K562 (cell line): Measurements from ENCODE around the gene HDAC3. TPM values are rescaled to one million over a fixed set of nuclear protein-coding genes. Genes with fewer than 3 reads are reported as not detected.

Experiments
- ATAC-seq: fragments of 200-7000 bp; cut with Tn5 transposase; 3 replicates; pipeline ENCODE4 v1.9.1; 2020; ENCODE audit warnings: moderate library complexity
- BruUV-seq: library from RNA; stranded (reverse); fragments of 400-500 nt; replicated peaks from 2 replicates; lab custom pipeline; 2021; lab: Mats Ljungman, UMichigan
- CTCF ChIA-PET: fragments of 300-600 bp; formaldehyde crosslinking; extraction: SDS; loops from one replicate; lab custom pipeline; 2021; ENCODE audit warnings: low intra/inter-chr PET ratio; lab: Yijun Ruan, JAX
- POLR2A ChIA-PET: fragments of 300-600, 350-650 bp; sonication (Branson Sonifier 250); formaldehyde crosslinking; extraction: SDS; loops from one replicate; lab custom pipeline; 2021; ENCODE audit warnings: antibody characterized with exemption, inconsistent platforms; lab: Yijun Ruan, JAX
- DNase-seq, 4 experiments: peaks; one replicate each; pipeline versions ENCODE4 v3.0.0 to v3.0.0-alpha.2; 2011 to 2018; ENCODE audit warnings: low spot score in 3 of 4, mixed read lengths in 3 of 4; ENCODE audit errors: extremely low read depth in 1 of 4
- FAIRE-seq: peaks from 2 replicates; lab custom pipeline; 2011; peaks lifted over from hg19 to GRCh38; lab: Jason Lieb, UNC
- H2AFZ ChIP-seq: 2 replicates; pipeline ENCODE4 v1.6.0; 2011; ENCODE audit warnings: low read depth, low read length, control low read depth, inconsistent platforms
- H3K27ac ChIP-seq: fragments of 200-600 bp; 3 replicates; pipeline ENCODE4 v1.8.0; 2011; ENCODE audit warnings: low read depth, mild to moderate bottlenecking, control low read depth, inconsistent platforms, low read length, moderate library complexity, mixed read lengths; ENCODE audit errors: extremely low read depth
- H3K27me3 ChIP-seq, 2 experiments: fragments of 300-600 bp in 1 of 2; 2 replicates in 1 of 2; 3 replicates in 1 of 2; pipeline versions ENCODE4 v1.6.0 to v1.8.0; 2011; ENCODE audit warnings: inconsistent platforms in 2 of 2, low read length in 2 of 2, mild to moderate bottlenecking in 1 of 2, mixed read lengths in 1 of 2, moderate library complexity in 1 of 2; ENCODE audit not compliant: control insufficient read depth in 2 of 2, insufficient read depth in 2 of 2
- H3K36me3 ChIP-seq: fragments of 300-600 bp; 3 replicates; pipeline ENCODE4 v1.8.0; 2011; ENCODE audit warnings: mild to moderate bottlenecking, low read length, inconsistent platforms; ENCODE audit not compliant: control insufficient read depth, insufficient read depth
- H3K4me1 ChIP-seq, 2 experiments: fragments of 200-600 bp in 1 of 2; replicated peaks in 1 of 2; 2 replicates in 1 of 2; 3 replicates in 1 of 2; pipeline versions ENCODE4 v1.5.1 to v1.8.0; 2011; ENCODE audit warnings: inconsistent platforms in 2 of 2, low read length in 2 of 2, mild to moderate bottlenecking in 1 of 2, mixed read lengths in 1 of 2, moderate library complexity in 1 of 2; ENCODE audit not compliant: control insufficient read depth in 2 of 2, insufficient read depth in 2 of 2
- H3K4me2 ChIP-seq: 2 replicates; pipeline ENCODE4 v1.6.1; 2011; ENCODE audit warnings: low read length, control low read depth, inconsistent platforms, mixed read lengths; ENCODE audit not compliant: insufficient read depth
- H3K4me3 ChIP-seq: fragments of 200-600 bp; sonication (generic), shearing (Covaris generic); 2 replicates; pipeline ENCODE4 v1.5.1; 2016; ENCODE audit warnings: control low read depth, inconsistent platforms
- H3K79me2 ChIP-seq: fragments of 200-600 bp; 3 replicates; pipeline ENCODE4 v1.8.0; 2011; ENCODE audit warnings: low read length, inconsistent platforms; ENCODE audit not compliant: control insufficient read depth, insufficient read depth
- H3K9ac ChIP-seq, 2 experiments: 2 replicates each; pipeline versions ENCODE4 v1.6.0 to v1.6.1; 2011; ENCODE audit warnings: low read depth in 2 of 2, low read length in 2 of 2, control low read depth in 1 of 2, inconsistent platforms in 1 of 2, mild to moderate bottlenecking in 1 of 2, mixed read lengths in 1 of 2; ENCODE audit not compliant: insufficient read depth in 1 of 2
- H3K9me1 ChIP-seq: one replicate; pipeline ENCODE4 v1.6.0; 2011; ENCODE audit warnings: inconsistent platforms, mild to moderate bottlenecking, low read length, moderate library complexity; ENCODE audit not compliant: control insufficient read depth, insufficient read depth
- H3K9me3 ChIP-seq: replicated peaks from 2 replicates; pipeline ENCODE4 v1.5.1; 2011; ENCODE audit warnings: low read depth, low read length, inconsistent platforms; ENCODE audit not compliant: control insufficient read depth, insufficient read depth
- H4K20me1 ChIP-seq: replicated peaks from 2 replicates; pipeline ENCODE4 v1.6.1; 2011; ENCODE audit warnings: low read length, inconsistent platforms, mixed read lengths; ENCODE audit not compliant: control insufficient read depth, insufficient read depth
- CCNT2 ChIP-seq: IDR thresholded peaks from 2 replicates; pipeline ENCODE4 v1.6.1; 2011; ENCODE audit warnings: borderline replicate concordance, low read depth, mild to moderate bottlenecking, moderate library complexity, mixed read lengths, low read length; ENCODE audit not compliant: insufficient read length; ENCODE audit errors: extremely low read depth
- CHD4 ChIP-seq: fragments of 200-600 bp; sonication (generic); IDR thresholded peaks from 3 replicates; pipeline ENCODE4 v1.6.1; 2012; ENCODE audit warnings: low read depth, mild to moderate bottlenecking, mixed read lengths, low read length, inconsistent platforms; ENCODE audit not compliant: insufficient read depth, insufficient replicate concordance, poor library complexity, severe bottlenecking
- CREB1 ChIP-seq, 2 experiments: sonication (generic) in 1 of 2; formaldehyde crosslinking in 1 of 2; IDR thresholded peaks; 2 replicates each; pipeline versions ENCODE4 v1.6.1 to v1.8.0; 2012 to 2022; ENCODE audit warnings: inconsistent platforms in 1 of 2, mild to moderate bottlenecking in 1 of 2, missing genetic modification reagents in 1 of 2, moderate library complexity in 1 of 2
- KDM4B ChIP-seq, 2 experiments: fragments of 450-650 bp in 1 of 2; sonication (generic) in 1 of 2; IDR thresholded peaks; 2 replicates each; pipeline ENCODE4 v1.6.1; 2016 to 2017; ENCODE audit warnings: borderline replicate concordance in 2 of 2, antibody characterized with exemption in 1 of 2, low read depth in 1 of 2, mild to moderate bottlenecking in 1 of 2
- PHB ChIP-seq: fragments of 250-450 bp; sonication (Bioruptor Pico); IDR thresholded peaks from 2 replicates; pipeline ENCODE4 v1.5.0; 2021
- RCOR1 ChIP-seq, 2 experiments: IDR thresholded peaks; 2 replicates each; pipeline ENCODE4 v1.6.1; 2012; ENCODE audit warnings: low read depth in 2 of 2, low read length in 2 of 2, borderline replicate concordance in 1 of 2, improper control_type of control experiment in 1 of 2
- TAF9B ChIP-seq: fragments of 450-650 bp; IDR thresholded peaks from 2 replicates; pipeline ENCODE4 v1.6.1; 2018; ENCODE audit warnings: mild to moderate bottlenecking; ENCODE audit not compliant: partially characterized antibody
- ZBED1 ChIP-seq: IDR thresholded peaks from 2 replicates; pipeline ENCODE4 v1.6.1; 2014
- ZNF121 ChIP-seq: sonication (generic); formaldehyde crosslinking; conservative IDR thresholded peaks from 2 replicates; pipeline ENCODE4 v1.8.0; 2022; ENCODE audit warnings: missing genetic modification reagents
- ZNF407 ChIP-seq: fragments of 450-650 bp; IDR thresholded peaks from 2 replicates; pipeline ENCODE4 v1.6.1; 2016; ENCODE audit warnings: low read depth
- ZNF41 ChIP-seq: fragments of 250-450 bp; sonication (Bioruptor Pico); conservative IDR thresholded peaks from 2 replicates; pipeline ENCODE4 v1.4.0; 2020; ENCODE audit warnings: mild to moderate bottlenecking
- ZNF696 ChIP-seq: fragments of 250-450 bp; sonication (Bioruptor Pico); conservative IDR thresholded peaks from 2 replicates; pipeline ENCODE4 v1.4.0; 2020; ENCODE audit warnings: mild to moderate bottlenecking, moderate library complexity
- ZNF75A ChIP-seq: fragments of 450-650 bp; formaldehyde crosslinking; IDR thresholded peaks from 2 replicates; pipeline ENCODE4 v1.4.0; 2020; ENCODE audit warnings: mild to moderate bottlenecking
- ZNF76 ChIP-seq: fragments of 250-450 bp; sonication (Bioruptor Pico); IDR thresholded peaks from 2 replicates; pipeline ENCODE4 v1.4.0; 2020; ENCODE audit warnings: mild to moderate bottlenecking, moderate library complexity, borderline replicate concordance
- WGBS: fragments of 100-300 bp; shearing (Covaris generic); methylation state at CpG from one replicate; pipeline ENCODE4 v1.1.6; 2016; ENCODE audit warnings: low coverage, mixed read lengths; ENCODE audit not compliant: insufficient coverage; ENCODE audit errors: missing lambda C conversion rate; 5-methylcytosine and 5-hydroxymethylcytosine counted together
- in situ Hi-C: fragments of 300-500 bp; cut with MboI; formaldehyde crosslinking; loops from 4 replicates; pipeline ENCODE4 v1.15.0; 2018; ENCODE audit warnings: inconsistent platforms, mixed read lengths
- intact Hi-C: fragments of 100-400 bp; cut with micrococcal nuclease; formaldehyde crosslinking; loops from 2 replicates; pipeline ENCODE4 v1.14.2; 2022
- polyA plus RNA-seq, 8 experiments: library from polyadenylated mRNA; depleted of rRNA in 4 of 8; stranded (reverse) in 5 of 8; unstranded in 3 of 8; fragments of >200 nt; fragmentation: Nextera tagmentation in 2 of 8; fragmentation: Illumina TruSeq in 1 of 8; extraction: Ambion mirVana in 2 of 8; extraction: Trizol in 1 of 8; gene quantifications; 2 replicates each; pipeline versions ENCODE4 v1.2.1 to v1.2.3, GENCODE V29; 2011 to 2014; ENCODE audit warnings: inconsistent platforms in 1 of 8, missing spikeins in 1 of 8
- total RNA-seq, 7 experiments: library from RNA; depleted of rRNA in 6 of 7; stranded (reverse); fragments of >200 nt in 6 of 7; fragmentation: Illumina TruSeq in 2 of 7; extraction: Trizol in 2 of 7; gene quantifications; 2 replicates each; pipeline versions ENCODE4 v1.2.1 to v1.2.3, GENCODE V29; 2011 to 2021; ENCODE audit warnings: low replicate concordance in 1 of 7

HDAC3 gene
- total and polyA plus RNA-seq, 9 of the 15 experiments (the other 6 are each of a cell fraction or from before 2014, with no cell fraction given), result 89.7 to 191 (median 119) TPM

GRCh38 chr5:141586246-141586645 lies 50.4 kb downstream of the HDAC3 start:
- CTCF ChIA-PET, result no interaction called here
- whole genome bisulfite sequencing, result 93% methylated on average over 1 of the region's 1 CpG
- H3K4me2 ChIP-seq, result no peak overlapping the region

More at GRCh38 chr5:141586246-141586645, 50.4 kb downstream of the HDAC3 start:
- no peak overlapping the region for H3K9ac ChIP-seq
- BruUV-seq, result no TSS peak
- no peaks in the 10 kb centered on the region for H3K27me3 ChIP-seq
- no peaks in the 10 kb centered on the region for H3K9me3 ChIP-seq
- TF ChIP-seq TAF9B (no peak), CCNT2 (no peak), CHD4 (no peak), CREB1 (IDR thresholded peaks at IDR 0.05) (no peak), CREB1 (CRISPR knock-in tag; IDR thresholded peaks at IDR 0.05) (no peak), ZNF76 (CRISPR knock-in tag) (no peak), PHB (CRISPR knock-in tag) (no peak), KDM4B (IDR thresholded peaks at IDR 0.05; ENCODE audit: borderline replicate concordance in 2 of 2, low read depth in 1 of 2) (no peak), ZNF41 (CRISPR knock-in tag) (no peak), ZNF121 (CRISPR knock-in tag) (no peak), RCOR1 (IDR thresholded peaks at IDR 0.05; ENCODE audit: borderline replicate concordance in 1 of 2, low read depth in 2 of 2, low read length in 2 of 2) (no peak), ZNF75A (CRISPR knock-in tag) (no peak), ZBED1 (no peak), ZNF407 (no peak), ZNF696 (no peak)
- H3K4me3 ChIP-seq, result no peak overlapping the region
- FAIRE-seq (no peak), ATAC-seq (no peak), DNase-seq (no peak)
- H3K9me1 ChIP-seq, result no peaks in the 10 kb centered on the region
- H3K36me3 ChIP-seq, result peaks cover 94% of the 10 kb centered on the region
- intact Hi-C loops, result no loop called here
- POLR2A ChIA-PET, result no interaction called here
- no peaks in the 10 kb centered on the region; a peak in 1 of 5 replicates for H3K4me1 ChIP-seq
- in situ Hi-C loops, result no loop called here
- H3K79me2 ChIP-seq, result peaks cover 50% of the 10 kb centered on the region
- H3K27ac ChIP-seq, result no peak overlapping the region
- no peaks in the 10 kb centered on the region; the same call in none of the 2 replicates for H4K20me1 ChIP-seq
- no peak overlapping the region for H2AFZ ChIP-seq
